HG02571 (cell line): ENCODE measurements around the gene UBA3.
A peak's percentile ranks its signal among the peaks of the same experiment; 100 is the strongest.

Experiments
- ATAC-seq: cut with Tn5 transposase; IDR thresholded peaks from one replicate; pipeline ENCODE4 v1.9.1; 2021; ENCODE audit warnings: mild to moderate bottlenecking, moderate library complexity; ENCODE audit not compliant: unreplicated experiment

UBA3 gene

GRCh38 chr3:69099576-69099975 is 19.4 kb upstream of the UBA3 start:
- no peak for ATAC-seq

DNA sequence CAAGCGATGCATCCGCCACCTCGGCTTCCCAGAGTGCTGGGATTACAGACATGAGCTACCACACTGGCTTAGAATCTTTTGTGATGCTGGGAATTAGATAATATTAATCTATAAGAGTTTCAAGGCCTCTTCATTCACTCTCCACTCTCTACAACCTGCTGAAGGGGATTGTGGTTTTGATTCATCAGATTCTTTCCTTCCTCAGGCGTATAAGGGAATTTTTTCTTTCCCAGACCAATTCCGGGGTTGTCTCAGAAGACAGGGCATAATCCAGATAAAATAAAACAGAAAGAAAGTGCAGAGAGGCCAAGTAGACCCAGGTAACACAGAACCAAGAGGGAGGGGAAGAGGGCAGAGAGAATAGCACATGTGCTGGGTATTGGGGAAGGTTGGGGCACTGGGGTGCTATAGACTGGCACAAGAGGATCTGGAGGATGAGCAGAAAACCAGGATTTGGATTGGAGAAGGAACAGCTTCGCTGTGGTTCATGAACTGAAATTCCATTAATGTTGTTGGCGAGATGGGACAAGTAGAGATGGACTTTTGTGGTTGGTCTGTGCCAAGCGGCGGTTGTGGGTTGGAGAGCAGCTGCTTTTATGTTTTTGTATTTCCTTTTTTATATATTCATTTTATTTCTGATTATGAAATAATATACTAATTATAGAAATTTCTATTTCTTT is 17.4 kb upstream of the UBA3 start:
- ATAC-seq, result no peak

- no peak for ATAC-seq
Measured at GRCh38 chr3:69096299-69096698, 16.1 kb upstream of the UBA3 start.

GRCh38 chr3:69095636-69096035 is 15.5 kb upstream of the UBA3 start:
- ATAC-seq, result no peak

- ATAC-seq, result no peak
Measured at GRCh38 chr3:69094467-69095205, 14.5 kb upstream of the UBA3 start.

DNA sequence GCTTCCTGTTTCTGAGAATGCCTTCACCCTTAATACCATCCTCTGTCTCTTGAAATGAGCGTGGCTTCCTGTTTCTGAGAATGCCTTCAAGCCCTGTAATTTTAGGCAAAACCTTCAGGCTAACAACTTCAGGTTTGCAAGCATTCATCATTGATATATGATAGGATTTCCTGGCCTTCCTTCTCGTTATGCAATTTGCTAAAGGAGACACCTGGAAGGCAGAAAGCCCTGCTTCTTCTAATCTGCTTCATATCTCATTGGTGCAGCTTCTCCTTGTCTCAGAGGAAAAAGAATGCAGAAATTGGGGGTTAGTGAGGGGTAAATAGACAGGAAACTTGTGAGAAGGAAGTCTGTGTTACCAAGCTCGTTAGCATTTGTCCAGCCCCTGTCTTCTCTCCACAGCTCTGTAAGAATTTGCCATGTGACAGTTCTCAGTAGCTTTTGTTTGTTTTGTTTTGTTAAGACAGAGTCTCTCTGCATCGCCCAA is 11.9 kb upstream of the UBA3 start:
- ATAC-seq, result peak; percentile 56

DNA sequence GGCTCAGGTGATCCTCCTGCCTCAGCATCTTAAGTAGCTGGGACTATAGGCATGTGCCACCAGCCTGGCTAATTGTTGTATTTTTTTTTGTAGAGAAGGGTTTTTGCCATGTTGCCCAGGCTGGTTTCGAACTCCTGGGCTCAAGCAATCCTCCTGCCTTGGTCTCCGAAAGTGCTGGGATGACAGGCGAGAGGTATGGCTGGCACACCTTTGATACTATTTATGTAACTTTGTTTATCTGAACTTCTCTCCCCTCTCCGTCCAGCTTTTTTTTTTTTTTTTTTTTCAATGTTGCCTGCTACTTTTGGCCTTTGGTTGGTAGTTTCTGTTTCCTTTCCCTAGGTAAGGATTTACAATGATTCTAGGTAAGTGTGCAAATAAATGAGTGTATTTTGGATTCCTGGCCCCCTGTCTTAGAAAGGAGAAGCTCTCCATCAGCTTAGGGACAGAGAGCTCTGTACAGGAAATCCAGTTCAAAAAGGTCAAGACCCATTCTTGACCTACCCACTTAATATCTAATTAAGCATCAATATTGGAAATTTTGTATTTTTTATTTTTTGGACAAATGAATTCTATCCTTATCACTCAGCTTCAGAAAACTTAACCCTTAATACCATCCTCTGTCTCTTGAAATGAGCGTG is 11.3 kb upstream of the UBA3 start:
- ATAC-seq, result peak; percentile 1

DNA sequence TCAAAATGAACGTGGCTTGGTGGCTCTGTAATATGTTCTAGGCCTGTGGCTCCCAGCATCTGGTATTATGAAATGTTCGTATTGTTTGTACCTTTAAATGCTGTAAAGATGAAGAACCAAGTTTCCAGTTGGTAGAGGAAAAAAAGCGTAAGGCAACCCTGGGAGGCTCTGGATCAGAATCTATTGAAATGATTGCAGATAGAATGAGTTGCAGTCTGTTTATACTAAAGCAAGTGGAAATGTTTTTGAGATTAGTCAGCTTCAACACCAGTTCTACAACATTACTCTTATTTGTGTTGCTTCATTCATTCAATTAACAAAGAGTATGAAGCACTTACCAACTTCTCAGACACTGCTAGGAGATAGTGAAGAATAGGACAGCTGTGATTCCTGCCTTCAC is 9.9 kb upstream of the UBA3 start:
- no peak for ATAC-seq

DNA sequence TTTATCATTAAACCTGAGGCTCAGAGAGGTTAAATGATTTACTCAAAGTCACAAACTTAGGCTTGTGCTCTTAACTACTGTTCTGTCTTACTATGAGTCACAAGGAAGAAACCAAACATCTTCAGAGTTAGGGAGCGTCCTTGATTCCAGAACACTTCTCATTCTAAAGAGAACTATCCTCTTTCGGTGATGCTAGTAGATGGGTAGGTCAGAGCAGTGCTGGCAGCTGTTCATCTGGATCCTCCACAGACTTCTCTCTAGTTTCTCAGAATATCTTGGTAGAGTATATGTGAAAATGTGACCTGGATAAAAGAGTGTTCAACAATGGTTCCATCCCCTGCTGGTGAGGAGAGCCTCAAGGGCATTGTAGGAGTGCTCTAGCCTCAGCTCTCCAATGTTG is 7.9 kb upstream of the UBA3 start:
- no peak for ATAC-seq

GRCh38 chr3:69087030-69087791 is 7.0 kb upstream of the UBA3 start:
- ATAC-seq, result no peak

GRCh38 chr3:69085833-69086722 is 5.9 kb upstream of the UBA3 start:
- ATAC-seq, result no peak

DNA sequence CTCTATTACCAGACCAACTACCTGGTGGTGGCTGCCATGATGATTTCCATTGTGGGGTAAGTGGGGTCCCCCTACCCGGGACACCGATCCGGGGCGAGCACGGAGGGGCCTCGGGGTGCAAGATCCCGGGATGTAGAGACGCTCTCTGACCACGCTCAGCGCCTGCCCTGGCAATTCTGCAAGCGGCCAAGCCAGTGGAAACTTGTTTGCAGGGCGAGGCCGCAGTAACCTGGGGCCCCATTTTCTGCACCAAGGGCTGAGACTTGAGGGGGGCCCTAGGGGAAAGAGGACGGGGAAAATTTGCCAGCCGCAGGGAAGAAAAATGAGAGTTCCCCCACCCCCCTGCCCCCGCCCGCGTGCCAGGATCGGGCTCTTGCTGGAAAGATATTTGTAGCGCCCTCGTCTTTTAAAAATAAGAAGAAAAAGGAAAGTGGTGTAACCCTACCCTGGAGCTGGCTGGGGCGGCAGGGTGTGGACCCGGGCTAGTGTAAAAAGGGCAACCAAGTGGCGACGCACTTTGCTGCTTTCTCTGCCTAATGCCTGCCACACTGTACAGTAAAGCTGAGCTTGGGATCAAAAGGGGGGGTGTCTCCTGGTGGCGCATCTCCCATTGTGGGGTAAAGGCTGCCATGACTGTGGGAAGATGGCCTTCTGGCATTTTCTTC is 5.1 kb upstream of the UBA3 start:
- ATAC-seq, result peak; percentile 0

DNA sequence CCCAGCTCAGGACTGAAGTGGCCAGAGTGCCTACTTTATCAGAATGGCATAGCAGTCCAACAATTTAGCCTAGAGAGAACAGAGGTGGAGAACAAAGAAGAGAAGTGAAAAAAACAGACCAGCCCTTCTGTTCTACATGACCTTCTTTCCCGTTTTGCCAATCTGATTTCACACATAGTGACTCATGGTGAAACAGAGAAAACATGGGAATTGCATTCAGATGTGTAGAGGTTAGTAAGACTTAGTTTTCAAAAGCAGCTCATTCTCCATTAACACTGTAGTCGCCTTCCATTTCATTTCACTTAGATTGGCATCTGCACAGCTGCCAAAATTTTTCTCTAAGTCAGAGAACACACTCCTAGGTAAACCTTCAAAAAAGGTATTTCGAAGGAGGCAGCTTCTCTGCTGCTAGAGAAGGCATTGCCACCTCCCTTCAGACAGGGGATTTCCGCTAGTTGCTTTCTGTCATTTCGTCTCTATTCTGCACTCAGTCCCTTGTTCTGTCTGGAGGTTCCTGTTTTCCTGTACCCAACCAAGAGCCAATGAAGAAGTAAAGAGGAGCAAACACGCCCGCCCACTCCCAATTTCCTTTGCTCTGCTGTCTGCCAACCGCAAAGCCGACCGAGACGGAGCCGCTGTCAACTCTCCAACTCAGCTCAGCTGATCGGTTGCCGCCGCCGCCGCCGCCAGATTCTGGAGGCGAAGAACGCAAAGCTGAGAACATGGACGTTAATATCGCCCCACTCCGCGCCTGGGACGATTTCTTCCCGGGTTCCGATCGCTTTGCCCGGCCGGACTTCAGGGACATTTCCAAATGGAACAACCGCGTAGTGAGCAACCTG is 4.4 kb upstream of the UBA3 start, which contains the start of gene ARL6IP5:
TSS of gene ARL6IP5 (plus strand) at position 612 of the 842 bp plus-strand sequence. CDS start at position 723, 111 bp downstream.
- ATAC-seq, result peak; percentile 43

- ATAC-seq, result peak; percentile 49
Measured at GRCh38 chr3:69082805-69083204, 2.6 kb upstream of the UBA3 start.

DNA sequence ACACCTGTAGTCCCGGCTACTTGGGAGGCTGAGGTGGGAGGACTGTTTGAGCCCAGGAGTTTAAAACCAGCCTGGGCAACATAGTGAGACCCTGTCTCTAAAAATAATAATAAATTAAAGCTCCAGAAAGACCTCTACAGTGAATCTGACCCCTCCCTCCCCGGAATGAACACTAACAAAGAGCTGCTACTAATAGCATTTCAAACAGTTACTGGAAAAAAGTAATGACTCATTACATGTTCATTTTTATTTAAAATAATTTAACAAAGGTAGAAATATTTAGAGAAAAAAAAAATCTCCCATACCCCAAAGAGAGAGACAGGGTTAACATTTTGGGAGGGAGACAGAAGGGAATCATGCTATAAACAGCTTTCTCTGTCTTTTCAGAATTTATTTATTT is 2.2 kb upstream of the UBA3 start:
- ATAC-seq, result no peak

DNA sequence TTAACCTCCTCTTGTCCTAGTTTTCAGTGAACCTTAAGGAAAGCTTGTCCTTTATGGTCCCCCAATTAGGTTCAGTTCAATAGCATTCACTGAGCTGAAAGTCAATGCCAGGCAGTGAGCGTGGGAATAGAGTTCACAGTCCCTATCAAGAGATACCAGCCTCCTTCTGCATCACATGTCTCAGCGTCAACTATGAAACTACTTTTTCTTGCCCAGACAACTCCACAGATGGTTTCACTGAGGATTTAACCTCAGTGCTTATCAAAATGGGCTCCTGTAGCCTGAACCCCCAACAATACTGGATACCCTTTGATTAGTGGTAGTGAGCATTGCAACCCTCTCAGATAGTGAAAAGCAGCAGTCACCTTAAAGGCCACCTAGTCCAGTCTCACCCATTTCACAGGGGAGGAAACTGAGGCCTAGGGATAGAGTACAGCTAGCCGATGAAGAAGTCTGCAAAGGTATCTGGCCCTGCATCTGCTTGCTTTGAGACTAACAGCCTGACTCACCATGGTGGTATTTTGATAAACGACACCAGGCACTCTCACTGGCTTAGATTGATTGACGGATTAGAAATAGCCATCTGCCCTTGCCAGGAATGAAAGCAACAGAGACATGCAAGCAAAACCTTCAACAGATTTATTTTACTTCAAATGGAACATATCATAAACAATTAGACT is 1.6 kb upstream of the UBA3 start:
- ATAC-seq, result no peak

- ATAC-seq, result no peak
Measured at GRCh38 chr3:69079269-69080159, 651 bp downstream of the UBA3 start.
